GM12801 (cell line): ENCODE results near the gene AHCYL1.

ENCODE experiments used
- CTCF ChIP-seq: IDR thresholded peaks from one replicate; pipeline ENCODE4 v1.5.1; 2011; ENCODE audit warnings: control low read depth; ENCODE audit not compliant: insufficient read length; ENCODE audit errors: extremely low read depth

AHCYL1 gene

DNA sequence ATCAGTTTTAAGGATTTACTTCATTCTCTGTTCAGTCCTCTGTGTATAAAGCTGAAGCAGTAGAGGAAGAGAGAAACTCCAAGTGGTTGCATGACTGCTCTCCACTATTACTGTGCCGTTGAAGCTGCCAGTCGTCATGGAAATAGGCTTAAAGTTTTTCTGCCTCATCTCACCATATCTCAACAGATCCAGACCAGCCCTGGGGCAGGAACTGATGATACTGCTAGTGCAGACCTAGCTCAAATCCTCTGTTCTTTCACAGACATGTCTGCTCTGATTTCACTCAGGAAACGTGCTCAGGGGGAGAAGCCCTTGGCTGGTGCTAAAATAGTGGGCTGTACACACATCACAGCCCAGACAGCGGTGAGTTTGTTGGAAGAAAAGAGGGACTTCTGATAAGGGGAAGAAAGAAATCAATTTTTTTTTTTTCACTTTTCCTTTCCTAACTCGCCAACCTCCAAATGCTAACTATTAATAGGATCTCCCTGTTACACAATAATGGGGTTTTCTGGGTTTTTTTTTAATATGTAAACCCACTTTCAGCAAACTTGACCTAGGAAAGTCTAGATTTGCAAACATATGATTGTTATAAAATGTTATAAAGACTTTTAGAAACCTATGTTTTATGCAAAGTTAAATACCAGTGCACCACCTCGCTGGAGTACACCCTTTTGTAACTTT, 27.7 kb downstream of the AHCYL1 start:
- TF ChIP-seq CTCF = no peak

GRCh38 chr1:110017792-110018191, 33.2 kb downstream of the AHCYL1 start:
- TF ChIP-seq CTCF = no peak

GRCh38 chr1:110018396-110018795, 33.8 kb downstream of the AHCYL1 start:
- TF ChIP-seq CTCF = no peak

DNA sequence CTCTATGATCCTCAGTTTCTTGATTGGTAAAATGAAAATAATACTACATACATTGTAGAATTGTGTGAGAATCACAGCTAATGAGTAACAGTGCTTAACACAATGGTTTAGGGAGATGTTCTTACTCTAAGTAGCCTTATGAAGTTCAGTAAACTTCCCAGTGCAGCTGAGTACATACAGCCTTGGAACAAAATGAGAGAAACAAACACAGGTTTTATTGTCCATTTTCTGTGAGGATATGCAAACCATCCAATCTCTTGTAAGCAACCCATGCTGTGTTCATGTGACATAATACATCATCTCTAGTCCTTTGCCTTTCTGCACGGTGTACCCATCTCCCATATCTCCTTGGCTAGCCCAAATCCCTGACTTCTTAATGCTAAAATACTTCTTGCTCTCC, 35.2 kb downstream of the AHCYL1 start:
- no peak for TF ChIP-seq CTCF

DNA sequence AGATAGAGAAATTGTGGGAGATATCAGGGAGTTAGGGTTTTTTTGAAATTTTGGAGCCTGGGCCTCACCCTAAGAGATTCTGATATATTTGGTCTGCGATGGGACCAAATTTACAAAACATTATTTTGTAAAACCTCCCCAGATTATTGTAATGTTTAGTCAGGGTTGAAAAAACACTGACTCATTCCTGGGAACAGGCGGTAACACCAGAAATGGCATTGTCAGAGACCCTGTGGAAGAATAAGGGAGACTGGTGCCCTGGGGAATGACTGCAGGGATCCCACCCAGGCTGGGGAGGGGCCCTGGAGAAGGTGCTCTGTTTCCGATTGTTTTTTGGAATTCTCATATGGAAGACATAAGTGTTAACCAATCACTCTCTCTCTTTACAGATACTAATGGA, 36.7 kb downstream of the AHCYL1 start:
- TF ChIP-seq CTCF = no peak

- no peak for TF ChIP-seq CTCF
Observed at GRCh38 chr1:110024613-110025012, 40.0 kb downstream of the AHCYL1 start.

DNA sequence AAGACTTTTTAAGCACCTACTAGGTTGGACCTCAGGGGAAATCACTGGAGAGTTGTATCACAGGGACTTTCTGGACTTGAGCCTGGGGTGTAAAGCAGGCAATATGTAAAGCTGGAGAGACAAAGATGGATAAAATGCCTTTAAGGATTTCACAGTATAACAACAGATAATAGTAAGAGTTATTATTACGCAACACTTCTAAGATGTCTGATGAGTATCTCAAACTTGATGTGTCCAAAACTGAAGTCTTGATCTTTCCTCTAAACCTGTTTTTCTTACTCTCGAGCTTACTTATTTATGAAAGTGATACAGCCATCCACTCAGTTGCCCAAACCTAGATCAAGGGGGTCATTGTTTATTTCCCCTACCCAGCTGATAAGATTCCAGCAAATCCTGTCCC, 47.8 kb downstream of the AHCYL1 start:
- TF ChIP-seq CTCF = no peak
